HG02759 (cell line): ENCODE data around the gene UBAC2.

Experiments used
- ATAC-seq: cut with Tn5 transposase; IDR thresholded peaks from one replicate; pipeline ENCODE4 v1.9.1; 2021; ENCODE audit warnings: mild to moderate bottlenecking, moderate library complexity; ENCODE audit not compliant: unreplicated experiment

The UBAC2 gene

DNA sequence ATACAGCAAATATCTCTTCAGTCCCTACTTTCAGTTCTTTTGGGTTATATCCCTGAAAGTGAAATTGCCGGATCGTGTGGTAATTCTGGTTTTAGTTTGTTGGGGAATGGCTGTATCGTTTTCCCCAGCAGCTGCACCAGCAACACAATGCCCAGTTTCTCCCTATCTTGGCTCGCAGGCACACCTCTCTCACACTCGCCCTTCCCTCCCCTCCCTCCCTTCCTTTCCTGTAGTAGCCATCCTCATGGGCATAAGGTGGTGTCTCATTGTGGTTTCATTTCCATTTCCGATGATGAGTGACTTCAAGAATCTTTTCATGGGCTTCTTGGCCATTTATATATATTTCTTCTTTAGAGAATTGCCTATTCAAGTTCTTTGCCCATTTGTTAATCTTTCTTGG lies 66.2 kb downstream of the UBAC2 start:
- no peak for ATAC-seq

DNA sequence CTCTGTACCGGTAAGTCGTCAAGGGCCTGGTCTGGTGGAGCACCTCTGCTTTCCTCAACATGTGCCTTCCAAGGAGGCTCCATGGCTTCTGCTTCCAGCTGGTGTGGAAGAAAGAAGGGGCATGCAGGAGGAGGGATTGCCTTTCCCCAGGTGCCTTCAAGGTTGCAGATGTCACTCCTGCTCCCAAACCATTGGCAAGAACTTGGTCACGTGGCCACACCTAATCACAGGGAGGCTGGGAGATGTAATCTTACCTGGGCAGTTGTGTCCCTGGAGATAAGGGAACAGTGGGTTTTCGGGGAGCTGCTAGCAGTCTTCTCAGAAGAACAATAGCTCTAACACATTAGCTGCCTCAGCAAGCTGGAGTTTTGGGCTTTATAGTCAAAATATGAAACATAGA lies 67.3 kb downstream of the UBAC2 start:
- no peak for ATAC-seq

DNA sequence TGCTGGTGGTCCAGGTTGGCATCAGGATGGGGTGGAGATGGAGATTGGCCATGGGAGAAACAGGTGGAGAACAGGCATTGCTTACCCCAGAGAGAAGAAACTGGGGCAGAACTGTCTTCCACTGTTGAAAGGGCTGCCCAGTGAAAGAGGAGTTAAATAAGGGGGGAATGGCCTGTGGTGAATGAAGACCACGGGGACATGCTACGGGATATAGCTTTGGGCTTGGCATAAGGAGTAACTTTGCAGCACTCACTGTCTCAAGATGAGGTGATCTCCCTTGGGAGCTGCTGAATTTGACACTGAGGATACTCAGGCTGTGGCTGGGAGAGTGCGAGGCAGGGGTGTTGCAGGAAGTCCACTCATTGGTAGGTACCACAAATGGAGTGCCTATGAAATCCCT lies 68.2 kb downstream of the UBAC2 start:
- ATAC-seq, result no peak

DNA sequence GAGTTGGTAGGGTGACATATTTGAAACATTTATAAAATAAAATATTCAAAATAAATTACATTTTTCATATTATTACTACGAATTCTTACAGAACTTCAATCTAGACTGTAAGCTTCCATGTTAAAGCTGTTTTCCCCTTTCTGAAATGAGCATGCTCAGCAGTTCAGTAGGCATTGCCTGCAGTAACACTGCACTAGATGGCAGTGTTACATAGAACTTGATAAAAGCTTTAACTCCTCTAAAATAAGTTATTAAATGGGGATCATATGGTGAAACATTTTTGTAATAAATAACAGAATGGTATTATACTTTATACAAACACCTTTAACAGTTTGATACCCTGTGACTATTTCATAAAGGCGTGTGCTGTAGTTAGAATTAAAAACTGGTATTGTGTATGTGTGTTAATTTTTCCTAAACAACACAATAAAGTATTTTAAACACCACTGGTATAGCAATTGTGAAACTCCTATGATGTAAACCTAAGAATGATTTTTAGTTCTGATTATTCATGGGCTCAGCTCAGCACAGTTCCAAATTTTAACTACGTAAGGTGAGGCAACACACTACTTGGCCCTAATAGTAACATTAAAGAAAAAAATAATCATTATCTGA lies 69.1 kb downstream of the UBAC2 start:
- ATAC-seq, result peak; percentile 80

DNA sequence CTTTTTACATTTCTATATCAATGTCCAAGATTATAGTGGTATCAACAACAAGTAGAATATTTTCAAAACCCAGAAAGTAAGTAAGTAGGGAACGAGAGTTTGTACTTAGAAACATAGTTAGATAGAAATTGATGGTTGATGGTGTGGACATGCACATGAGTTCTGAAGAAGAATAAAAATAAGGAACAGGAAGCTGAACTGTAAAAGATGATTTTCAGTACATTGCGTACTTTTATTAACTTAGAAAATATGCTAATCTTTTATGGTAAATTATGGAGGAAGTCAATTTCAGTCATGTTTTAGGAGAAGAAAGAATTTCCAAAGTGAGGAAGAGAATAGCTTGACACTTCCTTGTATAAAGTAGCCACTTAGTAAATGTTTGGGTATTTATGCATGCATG lies 69.9 kb downstream of the UBAC2 start:
- ATAC-seq, result no peak

DNA sequence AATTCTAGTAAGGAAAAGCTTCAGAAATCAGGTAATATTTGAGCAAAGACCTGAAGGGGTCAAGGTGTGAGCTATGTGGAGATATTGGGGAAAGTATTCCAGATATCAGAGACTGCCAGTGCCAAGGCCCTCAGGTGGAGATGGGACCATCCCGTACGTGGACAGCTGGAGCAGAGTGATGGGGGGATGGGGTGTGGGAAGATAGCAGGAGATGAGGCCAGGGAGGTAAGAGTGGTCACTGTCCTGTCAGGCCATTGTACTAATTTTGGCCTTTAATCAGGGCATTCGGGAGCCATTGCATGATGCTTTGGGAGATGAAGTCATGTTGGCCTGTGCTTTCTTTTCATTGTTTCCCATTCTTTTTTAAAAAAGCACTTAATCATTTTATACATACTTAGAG lies 70.6 kb downstream of the UBAC2 start:
- ATAC-seq, result no peak

DNA sequence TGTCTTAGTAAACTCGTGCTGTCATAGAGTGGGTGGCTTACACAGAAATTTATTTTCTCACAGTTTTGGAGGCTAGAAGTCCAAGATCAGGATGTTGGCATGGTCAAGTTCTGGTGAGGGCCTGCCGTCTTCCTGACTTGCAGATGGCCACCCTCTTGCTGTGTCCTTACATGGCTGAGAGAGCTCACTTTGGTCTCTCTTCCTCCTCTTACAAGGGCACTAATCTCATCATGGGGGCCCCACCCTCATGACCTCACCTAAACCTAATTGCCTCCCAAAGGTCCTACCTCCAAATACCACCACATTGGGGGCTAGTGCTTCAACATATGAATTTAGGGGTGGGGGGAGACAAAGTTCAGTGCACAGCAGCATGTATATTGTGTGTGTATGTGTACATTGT lies 71.8 kb downstream of the UBAC2 start:
- ATAC-seq, result no peak

DNA sequence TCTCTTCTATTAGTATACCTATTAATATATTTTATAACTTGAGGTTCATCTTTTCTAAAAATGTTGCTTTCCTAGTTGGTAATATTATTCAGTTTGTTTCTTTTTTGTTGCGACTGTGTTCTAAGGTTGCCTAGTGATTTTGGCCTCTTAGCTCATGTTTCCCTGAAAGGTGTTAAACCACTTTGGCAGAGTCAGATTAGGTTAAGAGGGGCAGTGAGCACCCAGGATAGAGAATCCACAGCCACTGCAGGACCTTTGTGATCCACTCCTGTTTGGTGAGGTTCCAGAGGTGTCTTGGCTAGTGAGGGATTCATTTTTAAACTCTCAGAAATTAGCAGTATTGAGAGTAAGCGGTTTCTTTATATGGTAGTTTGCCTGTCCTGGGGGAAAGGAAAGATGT lies 72.5 kb downstream of the UBAC2 start:
- no peak for ATAC-seq

DNA sequence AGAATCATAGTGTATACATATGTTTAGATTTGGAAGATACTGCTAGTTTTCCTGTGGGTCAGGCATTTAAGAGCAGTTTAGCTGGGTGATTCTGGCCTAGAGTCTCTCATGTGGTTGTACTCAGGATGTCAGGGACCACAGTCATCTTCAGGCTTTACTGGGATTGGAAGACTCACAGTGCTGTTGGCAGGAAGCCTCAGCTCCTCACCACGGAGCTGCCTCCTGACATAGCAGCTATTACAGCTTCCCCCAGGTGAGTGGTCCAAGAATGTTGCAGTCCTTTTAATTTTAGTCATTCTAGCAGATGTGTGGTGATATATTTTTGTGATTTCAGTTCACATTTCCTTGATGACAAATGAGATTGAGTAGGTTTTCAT lies 74.4 kb downstream of the UBAC2 start:
- ATAC-seq, result no peak

DNA sequence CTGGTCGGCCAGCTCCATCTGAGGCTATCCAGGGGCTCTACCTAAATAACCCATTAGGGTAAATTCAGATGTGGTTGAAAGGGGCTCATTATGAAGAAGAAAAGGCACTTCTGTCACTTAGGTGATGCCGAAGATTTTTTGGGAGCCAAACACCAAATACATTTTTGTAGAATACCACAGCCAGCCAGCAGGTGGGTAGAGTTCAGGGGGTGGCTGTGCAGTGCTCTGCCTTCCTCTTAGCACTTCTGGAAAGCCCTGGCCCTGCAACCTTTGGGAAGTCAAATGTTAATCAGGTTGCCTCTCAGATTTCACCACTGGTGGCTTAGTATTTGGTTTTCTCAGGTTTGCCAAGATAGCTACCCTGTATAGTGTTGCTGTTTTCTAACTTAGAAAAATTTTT lies 76.1 kb downstream of the UBAC2 start:
- ATAC-seq, result no peak

DNA sequence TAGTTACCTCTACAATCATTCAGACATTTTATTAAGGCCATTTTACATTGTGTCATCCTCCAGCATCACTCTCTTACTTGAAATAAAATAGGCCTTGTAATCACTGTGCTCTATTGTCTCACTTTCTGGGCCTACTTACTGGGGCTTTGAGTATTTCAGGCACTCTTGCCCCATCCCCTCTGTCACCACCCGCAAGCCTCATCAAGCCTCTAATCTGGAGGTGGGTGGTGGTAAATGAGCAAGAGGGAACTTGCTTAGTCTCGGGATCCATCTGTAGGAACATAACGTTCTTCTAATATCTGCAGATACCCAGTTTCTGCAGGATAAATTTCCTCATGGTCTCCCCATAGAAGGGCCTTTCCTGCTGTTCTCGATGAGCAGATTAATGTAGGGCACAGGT lies 77.0 kb downstream of the UBAC2 start:
- ATAC-seq, result no peak

DNA sequence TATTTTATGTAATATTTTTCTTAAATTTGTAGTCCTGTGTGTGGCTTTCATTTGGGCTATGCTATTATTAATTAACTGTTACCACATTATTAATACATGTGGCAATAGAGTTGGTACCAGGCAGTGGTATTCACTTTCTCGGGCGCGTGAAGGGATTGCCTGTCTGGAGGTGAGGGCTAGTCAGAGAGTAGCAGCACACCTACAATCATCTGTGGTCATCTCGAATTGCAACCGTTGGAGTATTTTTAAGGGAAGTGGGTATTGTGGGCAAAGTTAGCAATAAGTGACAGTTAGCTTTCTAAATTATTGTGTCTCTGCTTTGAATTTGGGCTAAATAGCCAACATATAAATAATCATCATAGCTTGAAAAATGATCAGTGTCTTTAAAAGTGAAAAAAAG lies 77.5 kb downstream of the UBAC2 start:
- no peak for ATAC-seq

DNA sequence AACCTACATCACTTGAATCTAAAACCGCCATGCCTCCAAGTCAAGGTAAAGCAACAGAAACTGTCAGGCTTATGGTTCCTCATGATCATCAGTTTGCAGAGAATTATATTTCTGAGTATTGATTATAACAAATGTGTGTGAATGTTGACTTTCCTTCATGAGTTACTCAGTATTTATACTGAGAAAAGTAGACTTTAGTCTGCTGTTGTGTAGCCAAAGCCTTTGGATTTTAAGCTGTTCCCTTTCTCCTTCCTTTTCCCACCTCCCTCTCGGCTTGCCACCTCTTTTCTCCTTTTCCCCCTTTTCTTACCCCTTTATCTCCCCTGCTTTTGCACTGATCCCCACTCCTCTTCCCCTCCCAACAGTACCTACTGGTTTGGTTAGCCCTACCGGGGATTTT lies 78.2 kb downstream of the UBAC2 start:
- no peak for ATAC-seq

DNA sequence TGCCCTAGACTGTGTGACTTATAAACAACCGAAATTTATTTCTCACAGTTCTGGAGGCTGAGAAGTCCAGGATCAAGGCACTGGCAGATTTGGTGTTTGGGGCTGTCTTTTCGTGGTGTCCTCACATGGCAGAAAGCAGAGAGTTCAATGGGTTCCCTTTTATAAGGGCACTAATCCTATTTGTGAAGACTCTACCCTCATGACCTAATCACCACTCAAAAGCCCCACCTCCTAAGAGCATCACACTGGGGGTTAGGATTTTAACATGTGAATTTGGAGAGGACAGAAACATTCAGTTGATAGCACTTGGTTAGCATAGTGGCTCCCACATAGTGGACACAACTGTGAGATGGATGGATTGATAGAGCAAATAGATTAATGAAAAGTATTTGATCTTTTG lies 79.0 kb downstream of the UBAC2 start:
- ATAC-seq, result no peak

DNA sequence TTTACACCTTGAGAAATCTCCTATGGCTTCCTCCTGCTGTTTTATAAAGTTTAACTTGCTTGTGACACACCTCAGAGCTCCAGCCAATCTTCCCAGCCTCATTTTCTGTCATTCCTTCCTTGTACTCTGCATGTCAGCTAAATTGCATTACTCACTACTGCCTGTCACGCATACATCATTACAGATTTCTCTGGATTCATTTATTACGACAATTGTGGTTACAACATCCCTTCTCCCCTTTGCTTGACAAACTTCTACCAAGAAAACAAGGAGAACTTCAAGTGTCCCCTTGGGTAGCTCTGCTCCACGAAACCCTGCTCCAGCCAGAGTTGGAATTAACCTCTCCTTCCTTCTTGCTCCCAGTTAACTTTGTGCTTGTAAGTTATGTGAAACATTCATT lies 79.5 kb downstream of the UBAC2 start:
- no peak for ATAC-seq

DNA sequence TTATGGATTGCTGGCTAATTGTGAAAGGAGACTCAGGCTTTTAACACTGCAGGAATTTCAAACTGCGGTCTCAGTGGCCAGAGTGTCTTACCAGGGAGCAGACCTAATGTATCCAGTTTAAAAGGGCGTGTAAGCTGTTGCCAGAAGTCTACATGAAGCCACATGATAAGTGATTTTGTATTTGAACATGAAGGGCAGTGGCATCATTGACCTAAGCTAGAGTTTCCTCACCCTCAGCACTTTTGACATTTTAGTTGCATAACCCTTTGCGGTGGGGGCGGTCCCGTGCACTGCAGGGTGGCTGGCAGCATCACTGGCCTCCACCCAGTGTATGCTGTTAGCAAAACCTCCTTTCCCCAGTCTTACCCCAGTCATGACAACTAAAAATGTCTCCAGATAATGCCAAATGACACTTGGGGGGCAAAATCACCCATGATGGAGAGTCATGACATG lies 81.2 kb downstream of the UBAC2 start:
- peak; percentile 82 for ATAC-seq

DNA sequence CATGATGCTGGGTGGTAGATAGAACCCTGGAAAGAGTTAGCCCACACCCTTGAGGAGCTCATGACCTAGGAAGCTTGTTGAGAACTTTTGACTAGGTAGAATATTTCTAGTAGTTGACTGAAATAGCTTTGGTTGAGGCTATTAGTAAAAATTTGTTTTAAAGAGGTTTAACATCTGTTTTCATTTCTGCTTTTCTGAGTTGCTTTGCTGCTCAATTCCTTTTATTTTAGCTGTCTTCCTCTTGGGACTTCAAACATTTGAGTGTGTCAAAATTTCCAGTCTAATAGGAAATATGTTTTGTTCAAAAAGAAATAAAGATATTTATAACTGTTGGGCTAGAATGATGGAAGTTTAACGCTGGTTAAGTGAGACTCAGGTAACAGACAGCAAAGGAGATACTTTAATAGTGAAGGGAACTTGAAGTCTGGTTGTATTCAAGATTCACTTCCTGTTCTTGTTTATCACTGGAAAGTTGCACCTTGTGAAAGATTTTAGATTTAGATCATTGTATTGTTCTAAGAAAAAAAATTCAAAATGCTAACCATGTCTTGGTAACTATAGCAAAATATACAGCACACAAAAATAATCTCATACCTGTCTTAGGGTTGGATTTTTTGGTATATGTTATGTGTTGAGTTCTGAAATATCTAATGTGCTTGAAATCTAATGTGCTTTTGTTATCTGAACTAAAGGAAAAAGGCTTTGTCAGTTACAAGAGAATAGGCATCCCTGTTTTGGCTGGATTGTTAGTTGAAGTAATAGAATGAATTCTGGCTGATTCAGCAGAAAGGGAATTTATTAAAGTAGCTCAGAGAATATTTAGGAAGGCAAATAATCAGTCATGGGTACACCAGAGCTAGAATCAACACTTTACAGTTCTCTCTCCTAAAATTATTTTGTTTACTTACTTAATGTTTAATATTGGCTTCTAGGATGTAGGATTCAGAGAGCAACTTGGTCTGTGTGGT lies 81.9 kb downstream of the UBAC2 start:
- peak; percentile 70 for ATAC-seq

DNA sequence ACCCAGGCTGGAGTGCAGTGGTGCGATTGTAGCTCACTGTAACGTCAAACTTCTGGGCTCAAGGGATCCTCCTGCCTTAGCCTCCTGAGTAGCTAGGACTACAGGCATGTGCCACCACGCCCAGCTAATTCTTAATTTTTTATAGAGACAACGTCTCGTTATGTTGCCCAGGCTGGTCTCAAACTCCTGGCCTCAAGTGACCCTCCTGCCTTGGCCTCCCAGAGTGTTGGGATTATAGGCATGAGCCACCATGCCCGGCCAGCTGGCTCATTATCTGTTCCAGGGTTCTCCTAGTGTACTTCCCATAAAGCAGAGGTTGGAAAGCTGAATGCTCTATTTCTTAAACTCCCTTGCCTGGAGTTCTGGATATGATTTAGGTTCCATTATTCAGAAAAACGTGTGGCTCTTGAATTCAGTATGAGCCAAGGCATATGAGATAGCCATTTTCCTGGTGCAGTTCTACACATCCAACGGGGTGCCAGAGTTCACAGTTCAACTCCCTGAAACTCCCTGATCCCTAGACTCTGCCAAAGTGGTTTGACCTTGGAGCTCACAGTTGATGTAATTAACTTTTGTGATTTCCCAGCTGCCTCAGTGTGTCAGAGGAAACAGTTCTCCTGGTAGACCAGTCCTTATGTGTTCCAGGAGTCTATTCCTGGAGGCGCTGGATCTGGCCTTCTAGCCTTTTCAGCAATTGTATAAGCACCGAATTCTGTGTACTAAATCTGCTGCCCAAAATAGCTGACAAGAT lies 85.0 kb downstream of the UBAC2 start:
- no peak for ATAC-seq

DNA sequence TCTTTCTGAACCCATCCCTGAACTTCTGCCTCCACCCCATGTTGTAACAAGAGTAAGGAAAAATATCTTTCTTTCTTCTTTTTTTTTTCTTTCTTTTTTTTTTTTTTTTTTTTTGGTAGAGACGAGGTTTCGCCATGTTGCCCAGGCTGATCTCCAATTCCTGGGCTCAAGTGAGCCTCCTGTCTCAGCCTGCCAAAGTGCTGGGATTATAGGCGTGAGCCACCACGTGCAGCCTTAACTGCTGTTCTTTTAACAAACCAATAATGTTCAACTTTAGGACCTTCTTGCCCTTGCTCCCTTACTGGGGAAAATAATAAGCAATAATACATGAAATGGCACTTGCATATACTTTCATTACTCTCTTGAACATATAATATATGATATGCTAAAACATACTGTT lies 86.9 kb downstream of the UBAC2 start:
- peak; percentile 5 for ATAC-seq

DNA sequence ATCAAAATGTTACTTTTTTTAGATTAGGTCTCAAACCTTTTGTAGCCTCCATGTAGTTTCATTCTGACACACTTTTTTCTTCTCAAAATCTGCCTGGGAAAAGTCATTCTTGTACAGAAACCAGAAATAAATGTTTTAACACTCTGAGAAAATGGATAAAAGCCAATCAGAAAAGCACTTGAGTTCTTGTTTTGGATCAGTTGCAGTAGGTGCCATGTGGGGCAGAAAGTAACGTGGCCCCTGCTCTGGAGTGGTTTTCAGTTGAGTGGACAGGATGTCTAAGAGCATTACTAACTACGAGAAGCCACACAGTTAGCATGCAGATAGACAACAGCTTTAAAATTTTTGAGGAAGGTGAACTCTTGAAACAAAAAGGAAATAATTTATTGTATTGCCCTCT lies 87.4 kb downstream of the UBAC2 start:
- peak; percentile 93 for ATAC-seq

DNA sequence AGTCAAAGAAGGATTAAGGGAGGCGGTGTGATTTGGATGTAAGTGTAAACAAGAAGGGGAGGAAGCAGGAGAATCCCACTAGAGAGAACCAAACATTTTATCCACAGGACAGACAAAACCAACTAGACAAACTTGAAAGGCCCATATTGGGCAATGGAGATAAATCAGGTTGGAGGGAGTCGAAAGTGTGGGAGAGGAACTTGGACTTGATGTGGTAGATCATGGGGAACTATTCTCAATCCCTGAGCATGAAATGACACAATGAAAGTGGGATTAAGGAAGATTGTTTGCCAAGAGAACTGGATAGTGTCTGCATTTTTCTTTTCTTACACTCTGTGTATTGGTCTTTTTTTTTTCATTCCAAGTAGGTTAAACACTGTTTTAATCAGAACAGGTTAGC lies 88.6 kb downstream of the UBAC2 start:
- no peak for ATAC-seq
